ENCODE results near the gene USP54.

Gene USP54

DNA sequence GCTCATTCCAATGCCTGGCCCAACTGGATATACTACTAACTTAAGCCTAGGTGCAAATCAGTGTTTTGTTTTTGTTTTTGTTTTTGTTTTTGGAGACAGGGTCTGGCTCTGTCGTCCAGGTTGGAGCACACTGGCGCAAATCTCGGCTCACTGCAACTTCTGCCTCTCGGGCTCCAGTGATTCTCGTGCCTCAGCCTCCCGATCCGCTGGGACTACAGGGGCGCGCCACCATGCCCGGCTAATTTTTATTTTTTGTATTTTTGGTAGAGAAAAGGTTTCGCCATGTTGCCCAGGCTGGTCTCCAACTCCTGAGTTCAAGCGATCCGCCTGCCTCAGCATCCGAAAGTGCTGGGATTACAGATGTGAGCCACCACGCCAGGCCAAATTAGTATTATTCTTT, 96.9 kb downstream of the USP54 start:
- peak overlapping the region; percentile 84 for H3K4me3 ChIP-seq (ENCODE audit: low read depth, low read length)
- no peak for DNase-seq (ENCODE audit: low read depth)

DNA sequence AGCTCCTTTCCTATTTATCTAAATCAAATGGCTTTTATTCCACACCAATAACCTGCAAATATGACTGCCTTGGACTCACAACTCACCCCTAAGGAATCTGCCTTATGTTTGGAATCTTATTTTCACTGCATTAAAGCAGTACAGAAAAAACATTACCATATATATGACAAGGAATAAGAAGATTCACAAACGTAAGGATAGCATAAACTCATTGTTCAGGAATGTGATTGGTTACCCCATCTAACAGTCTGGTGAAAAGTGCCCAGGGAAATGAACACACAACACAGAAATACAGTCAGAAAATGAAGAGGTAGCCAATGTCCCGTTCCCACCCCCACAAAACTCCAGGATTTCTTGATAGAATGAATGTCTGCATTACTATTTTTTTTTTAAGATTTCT, 97.4 kb downstream of the USP54 start:
- peak; percentile 57 for DNase-seq (ENCODE audit: low read depth)
- H3K4me3 ChIP-seq (ENCODE audit: low read depth, low read length), result peak overlapping the region; percentile 84

DNA sequence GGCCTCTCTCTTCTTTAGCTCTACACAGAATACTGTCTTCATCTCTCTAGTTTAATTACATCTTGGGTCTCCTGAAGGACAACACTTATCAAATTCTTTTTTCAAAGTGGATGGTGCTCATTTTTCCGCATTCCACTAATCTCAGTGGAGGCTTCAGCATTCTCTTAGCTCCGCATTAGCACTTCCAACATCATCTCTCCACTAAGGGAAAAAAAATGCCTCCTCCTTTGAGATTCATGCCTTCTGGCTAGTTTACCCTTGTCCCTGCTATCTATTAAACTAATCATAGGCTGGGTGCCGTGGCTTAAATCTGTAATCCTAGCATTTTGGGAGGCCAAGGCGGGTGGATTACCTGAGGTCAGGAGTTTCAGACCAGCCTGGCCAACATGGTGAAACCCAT, 104.5 kb downstream of the USP54 start:
- no peak for DNase-seq (ENCODE audit: low read depth)
- H3K4me3 ChIP-seq (ENCODE audit: low read depth, low read length), result no peak overlapping the region

DNA sequence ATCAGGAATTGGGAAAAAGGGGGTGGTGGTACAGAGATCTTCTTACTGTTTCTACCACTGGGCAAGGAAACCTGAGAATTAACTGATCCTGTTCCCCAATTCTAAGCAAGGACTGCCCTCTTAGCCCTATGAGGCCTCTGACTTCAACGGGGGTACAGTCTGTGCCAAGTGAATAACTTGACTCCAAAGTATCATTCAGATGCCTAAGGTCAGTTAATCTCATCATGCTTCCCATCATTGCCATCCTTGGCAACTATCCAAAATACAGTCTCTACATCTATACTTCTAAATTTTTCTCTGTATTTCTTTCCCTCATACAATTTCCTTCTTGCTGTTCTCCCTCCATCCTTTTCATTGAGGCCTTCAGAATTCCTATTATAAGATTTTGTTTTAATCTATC, 105.8 kb downstream of the USP54 start:
- H3K4me3 ChIP-seq (ENCODE audit: low read depth, low read length), result no peak overlapping the region
- no peak for DNase-seq (ENCODE audit: low read depth)

DNA sequence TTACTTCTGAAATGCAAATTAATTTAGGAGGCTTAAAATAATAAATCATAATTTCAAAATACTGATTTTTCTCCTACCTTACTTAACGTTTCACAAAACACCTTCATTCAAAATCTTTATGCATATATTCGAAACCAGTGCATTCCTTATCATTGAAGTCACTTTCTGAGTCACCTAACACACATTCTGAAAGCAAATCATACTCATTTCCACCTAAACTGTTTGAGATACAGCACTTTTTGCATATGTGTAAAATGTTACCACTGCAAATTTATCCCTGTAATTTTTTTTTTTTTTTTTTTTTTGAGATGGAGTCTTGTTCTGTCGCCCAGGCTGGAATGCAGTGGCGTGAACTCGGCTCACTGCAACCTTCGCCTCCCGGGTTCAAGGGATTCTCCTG, 111.0 kb downstream of the USP54 start:
- H3K4me3 ChIP-seq (ENCODE audit: low read depth, low read length), result no peak overlapping the region
- no peak for DNase-seq (ENCODE audit: low read depth)

DNA sequence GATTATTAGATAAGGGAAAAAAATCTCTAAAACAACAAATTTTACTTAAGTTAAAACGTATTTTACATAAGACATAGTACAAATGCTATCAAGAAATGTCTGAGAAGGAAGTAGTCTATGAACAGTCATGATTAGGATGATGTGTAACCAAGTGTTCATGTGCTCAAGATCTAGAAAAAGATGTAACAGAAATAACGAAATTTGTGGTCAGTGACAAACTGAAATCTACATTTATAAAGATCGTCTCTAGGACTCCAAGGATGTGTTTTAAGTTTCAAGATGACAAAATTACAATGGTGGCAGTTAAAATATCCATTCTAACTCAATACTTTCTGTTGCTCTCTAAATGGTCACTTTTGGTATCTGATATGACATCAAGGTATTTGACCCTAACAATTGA, 112.5 kb downstream of the USP54 start:
- DNase-seq (ENCODE audit: low read depth), result no peak
- no peak overlapping the region for H3K4me3 ChIP-seq (ENCODE audit: low read depth, low read length)

DNA sequence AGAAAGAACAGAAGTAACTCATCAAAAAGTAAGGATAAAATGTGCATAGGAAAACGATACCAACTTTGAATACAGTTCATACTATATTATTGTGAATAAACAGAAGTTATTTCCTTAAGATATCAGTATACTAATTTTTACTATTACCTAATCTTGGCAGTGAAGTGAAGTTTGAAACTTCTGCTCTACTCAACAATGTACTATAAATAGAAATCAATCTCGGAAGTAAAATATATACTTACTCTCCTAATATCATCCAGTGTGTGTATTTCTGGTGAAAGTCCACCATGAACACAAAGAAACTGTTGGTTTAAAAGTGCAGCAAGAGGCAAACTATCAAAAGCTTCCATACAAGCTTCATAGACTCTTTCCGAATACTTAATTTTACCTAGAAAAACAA, 119.9 kb downstream of the USP54 start:
- DNase-seq (ENCODE audit: low read depth), result no peak
- no peak overlapping the region for H3K4me3 ChIP-seq (ENCODE audit: low read depth, low read length)

DNA sequence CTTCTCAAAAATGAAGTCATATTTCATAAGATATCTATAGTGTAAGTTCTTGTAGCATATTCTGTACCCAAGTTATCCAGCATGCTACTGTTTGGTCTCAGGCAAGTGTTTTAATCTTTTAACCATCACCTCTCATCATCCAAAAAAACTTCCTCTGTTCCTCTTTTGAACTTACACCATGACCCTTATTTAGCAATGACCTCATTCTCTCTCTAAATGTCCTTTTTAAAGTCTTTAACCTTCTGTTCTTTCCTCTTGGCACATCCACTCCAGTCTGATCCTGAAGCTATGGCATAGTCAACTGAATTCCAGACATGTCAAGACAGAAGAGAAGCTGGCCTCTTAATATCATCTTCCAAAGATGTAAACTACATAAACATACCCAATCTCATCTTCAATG, 121.6 kb downstream of the USP54 start:
- DNase-seq (ENCODE audit: low read depth), result no peak
- H3K4me3 ChIP-seq (ENCODE audit: low read depth, low read length), result no peak overlapping the region

DNA sequence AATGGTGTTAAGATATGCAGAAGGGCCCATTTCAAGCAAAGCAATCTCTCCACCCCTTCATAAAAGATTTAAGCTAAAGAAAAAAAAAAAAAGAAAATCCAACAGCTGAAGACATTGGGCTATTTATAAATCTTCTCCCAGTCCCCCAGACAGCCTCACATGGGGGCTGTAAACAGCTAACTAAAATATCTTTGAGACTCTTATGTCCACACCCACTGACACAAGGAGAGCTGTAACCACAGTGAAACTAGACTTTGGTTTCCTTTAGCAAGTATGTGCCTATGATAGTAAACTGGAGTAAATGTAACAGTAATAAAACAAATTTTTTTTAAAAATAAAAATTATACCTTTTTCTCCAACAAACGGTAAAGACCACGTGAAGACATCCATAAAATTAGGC, 123.9 kb downstream of the USP54 start:
- no peak for DNase-seq (ENCODE audit: low read depth)
- H3K4me3 ChIP-seq (ENCODE audit: low read depth, low read length), result no peak overlapping the region

DNA sequence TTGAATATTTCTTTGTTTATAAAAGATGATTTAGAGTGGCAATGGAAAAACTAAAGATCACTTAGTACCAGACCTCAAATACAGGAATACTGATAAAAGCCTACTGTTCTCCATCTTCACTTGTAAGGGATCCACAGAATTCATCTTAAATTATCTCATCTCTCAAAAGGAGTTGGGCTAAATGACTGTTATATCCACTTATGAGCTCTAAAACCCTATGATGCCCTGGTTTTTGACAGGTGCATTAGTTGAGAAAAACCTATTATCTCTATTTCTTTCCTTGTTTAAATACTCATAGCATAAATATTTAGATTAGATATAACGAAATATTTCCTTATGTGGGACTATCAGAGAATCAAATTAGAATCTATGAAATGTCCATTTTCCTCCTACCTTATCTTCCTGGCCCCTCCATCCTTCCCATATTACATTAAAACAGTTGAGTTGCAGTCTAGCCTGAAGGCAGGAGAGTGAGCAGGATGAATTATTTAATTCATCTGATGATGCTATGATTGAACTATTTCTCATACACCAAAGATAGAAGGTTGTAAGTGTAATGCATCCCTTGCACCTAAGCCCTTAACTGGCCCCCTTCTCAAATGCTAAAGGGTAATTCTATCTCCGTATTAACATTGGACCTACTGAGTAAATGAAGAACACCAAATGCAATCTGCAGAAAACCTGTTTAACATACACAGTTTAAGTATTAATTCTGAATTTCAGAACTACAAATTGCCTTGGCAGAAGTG, 125.0 kb downstream of the USP54 start:
- DNase-seq (ENCODE audit: low read depth), result no peak
- H3K4me3 ChIP-seq (ENCODE audit: low read depth, low read length), result no peak overlapping the region

DNA sequence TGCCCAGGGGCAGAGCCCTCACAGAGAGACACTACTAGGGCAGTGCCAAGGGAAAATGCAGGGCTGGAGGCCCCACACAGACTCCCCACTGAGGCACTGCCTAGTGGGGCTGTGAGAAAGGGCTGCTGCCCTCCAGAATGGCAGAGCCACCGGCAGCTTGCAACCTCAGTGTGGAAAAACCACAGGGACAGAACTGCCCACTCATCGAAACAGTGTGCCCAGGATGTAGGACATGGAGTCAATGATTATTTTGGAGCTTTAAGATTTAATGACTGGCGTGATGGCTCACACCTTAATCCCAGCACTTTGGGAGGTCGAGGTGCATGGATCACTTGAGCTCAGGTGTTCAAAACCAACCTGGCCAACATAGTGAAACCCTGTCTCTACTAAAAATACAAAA, 130.2 kb downstream of the USP54 start:
- DNase-seq (ENCODE audit: low read depth), result no peak
- H3K4me3 ChIP-seq (ENCODE audit: low read depth, low read length), result no peak overlapping the region

DNA sequence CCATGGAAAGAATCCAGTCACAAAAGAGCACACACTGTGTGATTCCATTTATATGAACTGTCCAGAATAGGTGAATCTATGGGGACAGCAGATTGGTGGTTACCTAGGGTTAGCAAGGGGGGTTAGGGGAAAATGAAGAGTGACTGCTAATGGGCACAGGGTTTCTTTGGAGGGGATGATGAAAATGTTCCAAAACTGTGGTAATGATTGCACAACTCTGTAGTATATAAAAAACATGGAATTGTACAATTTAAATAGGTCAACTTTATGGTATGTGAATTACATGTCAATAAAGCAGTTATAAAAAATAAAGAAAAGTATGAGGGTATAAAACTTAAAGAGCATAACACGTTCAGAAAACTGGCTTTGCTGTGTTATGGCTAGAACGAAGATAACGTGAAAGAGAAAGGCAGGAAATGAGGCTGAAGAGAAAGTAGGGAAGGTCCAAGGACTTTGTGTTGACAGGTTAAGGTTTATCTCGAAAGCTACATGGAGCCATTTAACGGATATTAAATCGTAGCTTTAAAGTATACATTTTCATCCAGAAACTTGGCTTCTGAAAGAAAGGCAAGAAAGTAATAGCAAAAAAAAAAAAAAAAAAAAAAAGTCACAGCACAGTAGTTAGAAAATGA, 131.3 kb downstream of the USP54 start:
- DNase-seq (ENCODE audit: low read depth), result peak; percentile 11

DNA sequence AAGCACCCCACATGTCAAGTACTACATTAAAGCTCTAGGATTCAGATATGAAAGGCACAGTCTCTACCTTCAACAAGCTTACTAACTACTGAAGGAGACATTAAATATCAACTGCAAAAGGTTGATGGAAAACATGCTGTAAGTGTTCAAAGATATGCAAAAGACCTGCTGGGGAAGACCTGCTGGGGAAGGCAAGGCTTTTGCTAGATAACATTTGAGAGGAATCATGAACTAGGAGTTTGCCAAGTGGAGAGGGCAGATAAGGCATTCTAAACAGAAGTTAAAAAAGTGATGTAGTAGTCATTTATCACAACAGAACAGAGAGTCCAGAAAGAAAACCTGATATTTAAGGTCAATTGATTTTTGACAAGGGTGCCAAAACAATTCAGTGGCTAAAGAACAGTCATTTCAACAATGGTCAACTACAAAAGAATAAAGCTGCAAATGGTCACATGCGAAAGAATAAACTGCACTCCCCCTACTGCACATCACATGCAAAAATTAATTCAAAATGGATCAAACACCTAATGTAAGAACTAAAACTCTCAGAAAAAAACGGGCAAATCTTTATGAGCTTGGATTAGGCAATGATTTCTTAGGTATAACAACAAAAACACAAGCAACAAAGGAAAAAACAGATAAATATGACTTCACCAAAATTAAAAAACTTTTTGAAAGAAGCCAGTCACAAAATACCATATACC, 134.8 kb downstream of the USP54 start:
- DNase-seq (ENCODE audit: low read depth), result no peak
- H3K4me3 ChIP-seq (ENCODE audit: low read depth, low read length), result no peak overlapping the region

More for the DNA sequence above, 131.3 kb downstream of the USP54 start:
- no peak overlapping the region for H3K4me3 ChIP-seq (ENCODE audit: low read depth, low read length)

DNA sequence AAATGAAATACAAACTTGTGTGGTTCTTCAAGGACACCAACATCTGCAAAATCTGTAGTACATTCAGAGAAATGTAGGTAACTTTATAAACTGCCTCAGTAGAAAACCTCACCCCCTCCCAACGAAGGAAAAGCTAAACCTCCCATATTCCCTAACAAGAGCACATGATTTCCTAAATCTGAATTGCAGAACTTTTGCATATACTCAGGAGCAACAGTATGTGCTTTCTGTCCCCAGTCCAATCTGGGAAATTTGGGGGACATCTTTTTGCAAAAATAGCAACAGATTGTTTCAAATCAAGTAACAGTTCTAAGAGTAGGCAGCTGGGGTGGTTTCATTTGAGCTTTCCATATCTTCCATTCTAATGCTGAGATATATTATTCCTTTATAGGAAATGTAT, 142.0 kb downstream of the USP54 start:
- no peak for DNase-seq (ENCODE audit: low read depth)

DNA sequence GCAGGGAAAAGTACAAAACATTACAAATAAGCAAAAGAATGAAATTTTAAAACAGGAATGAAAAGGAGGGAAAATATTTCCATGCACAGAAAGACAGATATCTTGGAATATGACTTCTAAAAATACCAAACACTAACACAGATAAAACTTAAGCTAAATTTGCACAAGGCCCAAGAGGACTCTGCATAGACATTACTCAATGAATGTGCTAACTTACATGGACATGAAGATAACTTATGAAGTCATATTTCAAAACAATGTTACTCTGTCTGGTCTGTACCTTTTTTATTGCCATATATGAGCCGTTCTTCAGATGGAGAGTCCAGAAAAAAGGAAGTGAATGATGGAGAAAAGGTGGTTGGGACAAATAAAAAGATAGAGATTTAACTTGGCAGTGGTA, 142.8 kb downstream of the USP54 start:
- no peak overlapping the region for H3K4me3 ChIP-seq (ENCODE audit: low read depth, low read length)
- DNase-seq (ENCODE audit: low read depth), result no peak

More for the DNA sequence above, 142.0 kb downstream of the USP54 start:
- H3K4me3 ChIP-seq (ENCODE audit: low read depth, low read length), result no peak overlapping the region
